ENCODE measurements around the gene PSMD5.

PSMD5 gene

DNA sequence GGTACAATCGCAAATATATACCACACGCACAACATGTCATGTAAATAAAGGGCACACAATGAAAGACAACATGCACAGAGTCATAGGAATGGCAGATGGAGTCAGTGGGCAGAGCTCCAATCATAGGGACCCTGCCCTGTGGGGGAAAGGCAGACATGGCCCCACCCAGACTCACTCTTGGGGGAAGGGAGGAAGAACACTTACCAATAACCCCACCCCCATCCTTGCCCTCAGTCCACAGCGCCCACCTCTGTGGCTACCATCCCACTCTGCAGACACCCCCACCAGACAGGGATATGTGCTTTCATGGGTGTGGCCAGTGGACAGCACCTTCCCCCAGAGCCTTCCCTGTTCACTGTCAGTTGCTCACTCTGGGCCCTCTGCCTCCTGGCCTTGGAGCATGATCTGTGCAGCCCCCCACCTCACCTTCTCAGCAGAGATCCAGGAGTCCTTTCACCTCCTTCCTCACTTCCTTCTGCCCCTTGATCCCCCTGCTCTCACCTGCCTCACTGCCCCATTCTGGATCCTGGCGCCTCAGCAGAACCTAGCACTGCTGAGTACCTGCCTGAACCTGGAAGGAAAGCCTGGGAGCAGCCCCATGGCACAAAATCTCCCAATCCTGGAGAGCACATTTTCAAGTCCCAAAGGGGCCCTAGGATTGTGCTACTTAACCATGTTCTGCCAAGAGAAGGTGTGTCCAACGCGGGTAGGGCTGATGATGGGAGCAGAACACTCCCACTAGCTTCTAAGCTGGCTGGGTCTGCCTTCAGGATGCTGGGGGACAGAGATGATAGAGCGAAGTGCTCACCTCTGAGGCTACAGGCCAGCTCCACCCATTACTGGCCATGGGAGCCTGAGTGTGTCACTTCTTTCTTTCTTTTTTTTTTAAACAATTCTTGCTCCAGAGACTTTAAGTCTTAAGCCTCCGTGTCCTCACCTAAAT, 35.7 kb upstream of the PSMD5 start:
- H3K36me3 Mint-ChIP-seq, result no peaks in the 10 kb centered on the region
- peaks cover 30% of the 10 kb centered on the region for H3K4me1 Mint-ChIP-seq
- ATAC-seq (ENCODE audit: low read depth) (no peak), DNase-seq (ENCODE audit: low spot score in 2 of 2) (no peak)
- H3K27ac Mint-ChIP-seq, result no peak overlapping the region
- peak overlapping the region; percentile 87 for H3K4me3 Mint-ChIP-seq
- no peaks in the 10 kb centered on the region for H3K9me3 Mint-ChIP-seq
- H3K27me3 Mint-ChIP-seq, result peaks cover 9% of the 10 kb centered on the region

DNA sequence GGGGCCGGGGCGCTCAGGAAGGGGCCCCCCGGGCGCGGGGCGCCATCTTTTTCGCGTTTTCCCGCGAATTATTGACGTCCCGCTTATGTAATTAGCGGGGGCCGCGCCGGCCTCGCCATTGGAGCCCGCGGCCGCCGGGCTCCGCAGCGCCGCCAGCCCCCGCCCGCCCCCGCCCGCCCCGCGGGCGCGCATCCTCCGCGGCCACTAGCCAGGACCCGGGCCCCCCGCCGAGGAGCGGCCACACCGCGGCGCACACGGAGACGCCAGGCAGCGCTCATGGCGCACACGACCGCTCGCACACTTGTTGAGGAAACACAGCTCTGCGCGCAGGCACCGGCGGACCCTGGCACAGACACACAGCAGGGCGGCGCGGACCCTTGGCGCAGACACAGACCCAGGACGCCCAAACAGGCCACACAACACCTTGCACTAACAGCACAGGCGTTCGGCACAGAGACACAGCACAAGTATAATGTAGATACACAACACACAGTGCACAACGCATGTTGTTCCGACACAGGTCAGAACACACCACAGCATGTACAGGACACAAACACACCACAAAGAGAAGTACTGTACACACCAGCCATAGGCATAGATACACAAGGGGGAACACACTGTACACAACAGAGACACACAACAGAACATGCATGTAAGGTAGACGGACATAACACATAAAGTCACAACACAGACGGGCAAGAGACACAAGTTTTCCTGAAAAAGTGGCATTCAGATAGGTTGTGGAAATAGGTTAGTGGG, 34.7 kb upstream of the PSMD5 start:
- H3K27ac Mint-ChIP-seq, result peak overlapping the region; percentile 39
- H3K4me3 Mint-ChIP-seq, result peak overlapping the region; percentile 87
- no peaks in the 10 kb centered on the region for H3K36me3 Mint-ChIP-seq
- DNase-seq (ENCODE audit: low spot score in 2 of 2) (peak; percentile 36 to 57), ATAC-seq (ENCODE audit: low read depth) (peak; percentile 65)
- peaks cover 32% of the 10 kb centered on the region for H3K4me1 Mint-ChIP-seq
- peaks cover 9% of the 10 kb centered on the region for H3K27me3 Mint-ChIP-seq
- H3K9me3 Mint-ChIP-seq, result no peaks in the 10 kb centered on the region

GRCh38 chr9:120876842-120877240, 34.1 kb upstream of the PSMD5 start, which contains the start of gene PHF19:
TSS of gene PHF19 (minus strand) at chr9:120877188. CDS start at chr9:120874741, 2,447 bp downstream.
- H3K27ac Mint-ChIP-seq, result peak within 1 kb of the TSS; percentile 86
- no peaks in the 10 kb centered on the region for H3K36me3 Mint-ChIP-seq
- H3K9me3 Mint-ChIP-seq, result no peaks in the 10 kb centered on the region
- DNase-seq (ENCODE audit: low spot score in 2 of 2) (no peak), ATAC-seq (ENCODE audit: low read depth) (peak; percentile 3)
- peak within 1 kb of the TSS; percentile 87 for H3K4me3 Mint-ChIP-seq
- peaks cover 32% of the 10 kb centered on the region for H3K4me1 Mint-ChIP-seq
- peaks cover 7% of the 10 kb centered on the region for H3K27me3 Mint-ChIP-seq

DNA sequence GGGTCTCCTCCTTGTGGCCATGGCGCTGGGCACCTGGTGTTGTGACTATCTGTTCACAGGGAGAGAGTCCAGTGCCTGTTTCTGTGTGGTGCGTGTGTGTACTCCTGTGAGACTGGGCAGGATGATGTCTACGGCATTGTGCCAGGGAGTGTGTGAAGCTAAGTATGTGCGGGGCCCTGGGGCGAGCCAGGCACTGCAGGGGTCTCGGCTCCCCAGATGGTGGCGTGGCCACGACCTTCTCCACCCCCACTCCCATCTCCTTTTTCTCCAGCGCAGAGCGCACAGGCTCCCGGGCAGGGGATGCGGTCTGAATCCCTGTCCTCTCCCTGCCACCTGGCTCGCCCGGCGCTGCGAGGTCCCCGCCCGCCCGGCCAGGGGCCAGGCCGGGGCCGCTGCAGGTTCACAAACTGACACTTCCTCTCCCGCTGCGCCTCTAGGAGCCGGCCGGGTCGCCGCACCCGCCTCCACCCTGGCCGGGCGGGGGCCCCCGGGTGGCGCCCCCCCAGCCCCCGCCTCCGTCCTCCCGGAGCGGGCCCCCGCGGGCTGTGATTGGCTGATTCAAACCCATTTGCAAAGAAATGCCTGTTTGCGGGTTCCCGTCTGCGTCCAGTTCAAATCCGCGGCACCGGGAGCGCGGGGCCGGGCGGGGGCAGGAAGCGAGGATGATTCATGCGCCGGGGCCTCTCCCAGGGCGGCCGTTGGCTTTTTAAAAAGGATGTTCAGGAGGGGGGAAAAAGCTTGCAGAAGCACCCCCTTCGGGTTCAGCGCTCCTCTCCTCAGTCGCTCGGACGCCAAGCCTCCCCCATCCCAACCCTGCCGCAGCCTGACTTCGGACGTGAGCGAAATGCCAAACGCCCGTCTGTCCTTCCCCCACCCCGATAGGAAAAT, 33.5 kb upstream of the PSMD5 start:
- Mint-ChIP-seq H3K9me3 (no peaks in the 10 kb centered on the region), H3K4me1 (peaks cover 32% of the 10 kb centered on the region), H3K27me3 (peaks cover 7% of the 10 kb centered on the region), H3K27ac (peak overlapping the region; percentile 86), H3K4me3 (peak overlapping the region; percentile 76), H3K36me3 (no peaks in the 10 kb centered on the region)
- ATAC-seq (ENCODE audit: low read depth), result peak; percentile 70
- DNase-seq (ENCODE audit: low spot score in 2 of 2), result peak; percentile 51 to 55

- ATAC-seq (ENCODE audit: low read depth) (no peak), DNase-seq (ENCODE audit: low spot score in 2 of 2) (no peak)
- H3K36me3 Mint-ChIP-seq, result no peaks in the 10 kb centered on the region
- H3K27ac Mint-ChIP-seq, result peak overlapping the region; percentile 86
- H3K4me3 Mint-ChIP-seq, result peak overlapping the region; percentile 67
- H3K9me3 Mint-ChIP-seq, result no peaks in the 10 kb centered on the region
- peaks cover 5% of the 10 kb centered on the region for H3K27me3 Mint-ChIP-seq
- peaks cover 32% of the 10 kb centered on the region for H3K4me1 Mint-ChIP-seq
These were observed 32.9 kb upstream of the PSMD5 start for GRCh38 chr9:120875643-120875953.

- no peak overlapping the region for H3K4me3 Mint-ChIP-seq
- DNase-seq (ENCODE audit: low spot score in 2 of 2) (no peak), ATAC-seq (ENCODE audit: low read depth) (no peak)
- H3K4me1 Mint-ChIP-seq, result peaks cover 32% of the 10 kb centered on the region
- H3K27me3 Mint-ChIP-seq, result peaks cover 5% of the 10 kb centered on the region
- H3K36me3 Mint-ChIP-seq, result no peaks in the 10 kb centered on the region
- no peaks in the 10 kb centered on the region for H3K9me3 Mint-ChIP-seq
- peak overlapping the region; percentile 86 for H3K27ac Mint-ChIP-seq
These were observed 32.5 kb upstream of the PSMD5 start for GRCh38 chr9:120875195-120875565.

DNA sequence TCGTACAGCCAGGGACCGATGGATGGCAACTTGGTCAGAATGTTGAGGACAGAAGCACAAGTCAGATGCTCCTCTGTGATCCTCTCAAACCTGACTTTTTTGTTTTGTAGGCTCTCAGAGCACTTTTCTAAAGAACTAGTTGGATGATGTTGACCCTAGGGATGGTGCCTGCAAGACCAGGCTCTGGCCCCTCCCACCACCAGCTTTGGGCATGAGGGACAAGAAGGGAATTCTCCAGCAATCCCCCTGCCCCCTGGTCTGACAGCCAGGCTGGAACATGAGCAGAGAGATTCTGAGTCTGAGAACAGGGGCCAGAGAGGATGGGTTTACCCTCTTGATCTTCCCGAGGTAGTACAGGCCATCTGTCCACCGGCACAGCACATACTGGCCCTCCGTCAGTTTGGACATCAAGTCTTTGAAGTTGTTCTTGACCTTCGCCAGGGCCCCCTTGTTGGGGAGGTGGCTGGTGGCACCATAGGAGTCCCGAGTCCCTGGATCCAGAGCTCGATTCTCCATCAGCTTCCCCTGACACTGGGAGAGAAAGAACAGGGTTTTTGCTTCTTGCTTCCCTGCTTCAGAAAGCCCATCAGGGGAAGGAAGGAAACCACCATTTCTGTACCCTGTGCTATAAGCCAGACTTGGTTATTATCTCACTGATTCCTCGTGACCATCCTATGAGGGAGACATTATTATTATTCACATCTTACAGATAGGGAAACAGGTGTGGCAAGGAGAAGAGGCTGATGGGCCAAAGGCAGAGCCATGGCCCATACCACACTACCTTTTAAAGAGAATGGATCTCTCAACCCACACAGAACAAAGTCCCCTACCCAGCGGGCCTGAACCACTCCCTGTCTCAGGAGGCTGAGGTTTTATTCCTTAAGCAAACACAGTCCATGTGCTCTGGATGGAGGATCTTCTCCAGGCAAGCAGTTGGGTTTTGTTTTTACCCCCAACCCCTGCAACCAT, 31.8 kb upstream of the PSMD5 start:
- Mint-ChIP-seq H3K4me3 (no peak overlapping the region), H3K4me1 (peaks cover 28% of the 10 kb centered on the region), H3K27ac (peak overlapping the region; percentile 86), H3K27me3 (peaks cover 4% of the 10 kb centered on the region), H3K36me3 (no peaks in the 10 kb centered on the region), H3K9me3 (no peaks in the 10 kb centered on the region)
- ATAC-seq (ENCODE audit: low read depth) (no peak), DNase-seq (ENCODE audit: low spot score in 2 of 2) (no peak)

- H3K4me1 Mint-ChIP-seq, result peaks cover 20% of the 10 kb centered on the region
- H3K4me3 Mint-ChIP-seq, result no peak overlapping the region
- H3K9me3 Mint-ChIP-seq, result no peaks in the 10 kb centered on the region
- H3K27ac Mint-ChIP-seq, result peak overlapping the region; percentile 21
- peaks cover 2% of the 10 kb centered on the region for H3K27me3 Mint-ChIP-seq
- H3K36me3 Mint-ChIP-seq, result no peaks in the 10 kb centered on the region
- DNase-seq (ENCODE audit: low spot score in 2 of 2), result no peak
- ATAC-seq (ENCODE audit: low read depth), result no peak
These were observed 30.8 kb upstream of the PSMD5 start for GRCh38 chr9:120873512-120873911.

- Mint-ChIP-seq H3K36me3 (no peaks in the 10 kb centered on the region), H3K27me3 (peaks cover 2% of the 10 kb centered on the region), H3K27ac (peak overlapping the region; percentile 21), H3K4me1 (peaks cover 20% of the 10 kb centered on the region), H3K4me3 (no peak overlapping the region), H3K9me3 (no peaks in the 10 kb centered on the region)
- ATAC-seq (ENCODE audit: low read depth), result no peak
- DNase-seq (ENCODE audit: low spot score in 2 of 2), result no peak
These were observed 30.2 kb upstream of the PSMD5 start for GRCh38 chr9:120872791-120873502.

GRCh38 chr9:120870206-120870605, 27.5 kb upstream of the PSMD5 start:
- no peak for DNase-seq (ENCODE audit: low spot score in 2 of 2)
- no peaks in the 10 kb centered on the region for H3K36me3 Mint-ChIP-seq
- peaks cover 11% of the 10 kb centered on the region for H3K4me1 Mint-ChIP-seq
- no peak for ATAC-seq (ENCODE audit: low read depth)
- H3K27me3 Mint-ChIP-seq, result no peaks in the 10 kb centered on the region
- H3K9me3 Mint-ChIP-seq, result no peaks in the 10 kb centered on the region
- no peak overlapping the region for H3K27ac Mint-ChIP-seq
- peak overlapping the region; percentile 14 for H3K4me3 Mint-ChIP-seq

DNA sequence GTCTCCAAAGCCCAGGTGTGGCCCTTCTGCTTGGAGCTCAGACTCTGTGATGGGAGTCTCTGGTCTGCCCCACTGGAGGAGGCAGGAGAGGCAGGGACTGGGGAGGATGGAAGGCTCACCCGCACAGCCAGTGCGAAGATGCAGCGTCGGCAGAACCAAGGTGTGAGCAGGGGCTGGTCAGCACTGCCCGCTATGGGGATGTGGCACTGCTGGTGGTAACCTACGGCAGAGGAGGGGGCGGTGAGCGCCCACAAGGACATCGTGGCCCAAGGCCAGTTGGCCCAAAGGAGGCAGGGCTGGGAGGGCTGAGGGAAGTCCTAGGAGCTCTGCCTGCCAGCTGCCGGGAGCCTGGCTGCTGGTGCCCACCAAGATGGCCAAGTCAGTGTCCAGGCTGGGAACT, 27.0 kb upstream of the PSMD5 start:
- H3K9me3 Mint-ChIP-seq, result no peaks in the 10 kb centered on the region
- peaks cover 11% of the 10 kb centered on the region for H3K4me1 Mint-ChIP-seq
- H3K4me3 Mint-ChIP-seq, result no peak overlapping the region
- H3K27me3 Mint-ChIP-seq, result no peaks in the 10 kb centered on the region
- H3K27ac Mint-ChIP-seq, result no peak overlapping the region
- DNase-seq (ENCODE audit: low spot score in 2 of 2) (no peak), ATAC-seq (ENCODE audit: low read depth) (no peak)
- H3K36me3 Mint-ChIP-seq, result no peaks in the 10 kb centered on the region

GRCh38 chr9:120869360-120869687, 26.6 kb upstream of the PSMD5 start:
- Mint-ChIP-seq H3K4me1 (peaks cover 11% of the 10 kb centered on the region), H3K27me3 (no peaks in the 10 kb centered on the region), H3K36me3 (no peaks in the 10 kb centered on the region), H3K4me3 (peak overlapping the region; percentile 90), H3K27ac (peak overlapping the region; percentile 82), H3K9me3 (no peaks in the 10 kb centered on the region)
- no peak for DNase-seq (ENCODE audit: low spot score in 2 of 2)
- no peak for ATAC-seq (ENCODE audit: low read depth)

All from memory B cell (primary cell).